ENCODE results near the gene IL7R. TPM values are rescaled to one million over a fixed set of nuclear protein-coding genes. Genes with fewer than 3 reads are reported as not detected.

Gene IL7R
- total RNA-seq, 1 experiment from 2014 or later: not detected

- peaks cover 14% of the 10 kb centered on the region for H3K27me3 Mint-ChIP-seq (ENCODE audit: insufficient read depth, unreplicated experiment)
- CTCF ChIA-PET: no interaction called here
- BruUV-seq (replicated peaks): no TSS peak
These were observed 64.2 kb downstream of the IL7R start for GRCh38 chr5:35920890-35921289.

GRCh38 chr5:35921930-35922329 is 65.2 kb downstream of the IL7R start:
- intact Hi-C loops (cut with micrococcal nuclease; ENCODE audit: unreplicated experiment): no loop called here
- H3K4me3 Mint-ChIP-seq (ENCODE audit: unreplicated experiment): no peak overlapping the region
- BruUV-seq (replicated peaks): no TSS peak
- H3K9me3 Mint-ChIP-seq (ENCODE audit: unreplicated experiment): peaks cover 18% of the 10 kb centered on the region
- Histone ChIP-seq H3K4me1 (no peaks in the 10 kb centered on the region; the same call in 1 of the 2 replicates), H3K27me3 (replicated peaks; ENCODE audit: control insufficient read depth, insufficient read depth, low read length) (peaks cover 2% of the 10 kb centered on the region; the same call in 1 of the 2 replicates), H3K4me3 (ENCODE audit: low read depth, low read length) (no peak overlapping the region), H3K36me3 (ENCODE audit: control insufficient read depth, insufficient read depth, low read length) (no peaks in the 10 kb centered on the region), H3K9me3 (no peaks in the 10 kb centered on the region; the same call in 1 of the 2 replicates)
- H3K27me3 Mint-ChIP-seq (ENCODE audit: insufficient read depth, unreplicated experiment): peaks cover 18% of the 10 kb centered on the region
- H3K36me3 Mint-ChIP-seq (ENCODE audit: insufficient read depth, unreplicated experiment): no peaks in the 10 kb centered on the region
- DNase-seq: no peak
- no peak for TF ChIP-seq CTCF (IDR thresholded peaks at IDR 0.05; ENCODE audit: insufficient read depth in 1 of 2, low read depth in 1 of 2, low read length in 1 of 2, severe bottlenecking in 1 of 2, unreplicated experiment in 1 of 2)
- H3K4me1 Mint-ChIP-seq (ENCODE audit: low read depth, unreplicated experiment): peaks cover 7% of the 10 kb centered on the region
- CTCF ChIA-PET: no interaction called here
- no peak overlapping the region for H3K27ac Mint-ChIP-seq (ENCODE audit: unreplicated experiment)
- POLR2A ChIA-PET: no interaction called here

More at GRCh38 chr5:35920890-35921289, 64.2 kb downstream of the IL7R start:
- TF ChIP-seq CTCF (IDR thresholded peaks at IDR 0.05; ENCODE audit: insufficient read depth in 1 of 2, low read depth in 1 of 2, low read length in 1 of 2, severe bottlenecking in 1 of 2, unreplicated experiment in 1 of 2): no peak
- Mint-ChIP-seq H3K4me1 (ENCODE audit: low read depth, unreplicated experiment) (peaks cover 7% of the 10 kb centered on the region), H3K27ac (ENCODE audit: unreplicated experiment) (no peak overlapping the region), H3K36me3 (ENCODE audit: insufficient read depth, unreplicated experiment) (no peaks in the 10 kb centered on the region), H3K4me3 (ENCODE audit: unreplicated experiment) (no peak overlapping the region), H3K9me3 (ENCODE audit: unreplicated experiment) (peaks cover 18% of the 10 kb centered on the region)
- Histone ChIP-seq H3K4me3 (ENCODE audit: low read depth, low read length) (no peak overlapping the region), H3K27me3 (replicated peaks; ENCODE audit: control insufficient read depth, insufficient read depth, low read length) (no peaks in the 10 kb centered on the region; the same call in 1 of the 2 replicates), H3K9me3 (no peaks in the 10 kb centered on the region; the same call in 1 of the 2 replicates), H3K36me3 (ENCODE audit: control insufficient read depth, insufficient read depth, low read length) (no peaks in the 10 kb centered on the region), H3K4me1 (no peaks in the 10 kb centered on the region; the same call in 1 of the 2 replicates)
- POLR2A ChIA-PET: no interaction called here
- DNase-seq: no peak
- intact Hi-C loops (cut with micrococcal nuclease; ENCODE audit: unreplicated experiment): no loop called here

- intact Hi-C loops (cut with micrococcal nuclease; ENCODE audit: unreplicated experiment): no loop called here
- no TSS peak for BruUV-seq (replicated peaks)
- no peak for TF ChIP-seq CTCF (IDR thresholded peaks at IDR 0.05; ENCODE audit: insufficient read depth in 1 of 2, low read depth in 1 of 2, low read length in 1 of 2, severe bottlenecking in 1 of 2, unreplicated experiment in 1 of 2)
- POLR2A ChIA-PET: no interaction called here
- Mint-ChIP-seq H3K27me3 (ENCODE audit: insufficient read depth, unreplicated experiment) (peaks cover 18% of the 10 kb centered on the region), H3K4me3 (ENCODE audit: unreplicated experiment) (no peak overlapping the region), H3K4me1 (ENCODE audit: low read depth, unreplicated experiment) (peaks cover 7% of the 10 kb centered on the region), H3K27ac (ENCODE audit: unreplicated experiment) (no peak overlapping the region), H3K36me3 (ENCODE audit: insufficient read depth, unreplicated experiment) (no peaks in the 10 kb centered on the region), H3K9me3 (ENCODE audit: unreplicated experiment) (peaks cover 18% of the 10 kb centered on the region)
- Histone ChIP-seq H3K4me1 (no peaks in the 10 kb centered on the region; the same call in 1 of the 2 replicates), H3K4me3 (ENCODE audit: low read depth, low read length) (no peak overlapping the region), H3K36me3 (ENCODE audit: control insufficient read depth, insufficient read depth, low read length) (no peaks in the 10 kb centered on the region), H3K9me3 (no peaks in the 10 kb centered on the region; the same call in 1 of the 2 replicates), H3K27me3 (replicated peaks; ENCODE audit: control insufficient read depth, insufficient read depth, low read length) (peaks cover 2% of the 10 kb centered on the region; the same call in 1 of the 2 replicates)
- CTCF ChIA-PET: no interaction called here
- DNase-seq: no peak
These were observed 65.8 kb downstream of the IL7R start for GRCh38 chr5:35922468-35922867.

All from Caco-2 (cell line).